Mucosa of descending colon (tissue), 3 donors: ENCODE measurements around the gene SLAMF8. TPM values are rescaled to one million over a fixed set of nuclear protein-coding genes. Genes with fewer than 3 reads are reported as not detected.

ENCODE experiments used
- ATAC-seq: fragments of 200-7000 bp; cut with Tn5 transposase; one replicate; pipeline ENCODE4 v1.9.1; 2020; ENCODE audit warnings: mild to moderate bottlenecking, moderate library complexity
- DNase-seq, 3 donors: peaks; one replicate each; pipeline ENCODE4 v3.0.0-alpha.2; 2020
- H3K36me3 ChIP-seq: fragments of 200-600 bp; one replicate; pipeline ENCODE4 v1.8.0; 2021; ENCODE audit warnings: low read depth, mild to moderate bottlenecking
- H3K4me1 ChIP-seq: fragments of 200-600 bp; one replicate; pipeline ENCODE4 v1.8.0; 2021; ENCODE audit warnings: low read depth, mild to moderate bottlenecking
- H3K4me3 ChIP-seq: fragments of 200-600 bp; one replicate; pipeline ENCODE4 v1.8.0; 2021; ENCODE audit warnings: mild to moderate bottlenecking
- H3K9me3 ChIP-seq: fragments of 200-600 bp; one replicate; pipeline ENCODE4 v1.8.0; 2021; ENCODE audit warnings: mild to moderate bottlenecking
- CTCF ChIP-seq: fragments of 200-600 bp; IDR thresholded peaks from one replicate; pipeline ENCODE4 v1.8.0; 2022; ENCODE audit warnings: antibody characterized with exemption, mild to moderate bottlenecking
- intact Hi-C, 2 donors: fragments of 100-400 bp; cut with DNase I in 1 of 2; cut with micrococcal nuclease in 1 of 2; formaldehyde crosslinking; loops; one replicate each; pipeline versions ENCODE4 v1.11.0 to v1.11.1; 2022; cut with DNase I, micrococcal nuclease
- total RNA-seq, 3 donors: library from RNA; stranded (reverse); fragmentation: NEBNext Ultra II Directional in 2 of 3; extraction: Animal tissue kit (Norgen Biotek cat#: 25700) in 2 of 3; gene quantifications; one replicate each; pipeline versions ENCODE4 v1.2.1 to v1.2.4, GENCODE V29; 2021 to 2023
- donor health status: DM: no; HTN: no; CAD: no; lungs with moderate emphysema.
- donor health status: DM: no; HTN: no; CAD: no.
- donor health status: DM: no; HTN: yes; CAD: no.

SLAMF8 gene
- total RNA-seq, 3 donors from 2014 or later = 1.7 to 8.7 (median 5.9) TPM

GRCh38 chr1:159883134-159883533, 56.5 kb downstream of the SLAMF8 start:
- intact Hi-C loops = no loop called here
- H3K9me3 ChIP-seq = no peaks in the 10 kb centered on the region
- no peak overlapping the region for H3K4me3 ChIP-seq
- no peak for TF ChIP-seq CTCF
- no peaks in the 10 kb centered on the region for H3K36me3 ChIP-seq
- ATAC-seq = no peak
- peaks cover 17% of the 10 kb centered on the region for H3K4me1 ChIP-seq
- no peak for DNase-seq

GRCh38 chr1:159884296-159884695, 57.6 kb downstream of the SLAMF8 start:
- no peaks in the 10 kb centered on the region for H3K9me3 ChIP-seq
- ATAC-seq (no peak), DNase-seq (no peak)
- H3K36me3 ChIP-seq = no peaks in the 10 kb centered on the region
- TF ChIP-seq CTCF = no peak
- H3K4me3 ChIP-seq = no peak overlapping the region
- H3K4me1 ChIP-seq = peaks cover 17% of the 10 kb centered on the region
- intact Hi-C loops = no loop called here

Other genes starting within 250 kb of the SLAMF8 start
- gene APCS, start 239.0 kb upstream of the SLAMF8 start, total RNA-seq = not detected
- gene CRP, start 112.3 kb upstream of the SLAMF8 start, total RNA-seq = under 1 TPM in 1 of 3 donors, not detected in 2; 0.20 TPM
- 10 to 100 TPM; 33.6 to 58.5 (median 48.8) TPM for gene DUSP23, start 45.9 kb upstream of the SLAMF8 start, total RNA-seq
- under 1 TPM; 0.38 to 0.82 (median 0.41) TPM for gene FCRL6, start 24.5 kb upstream of the SLAMF8 start, total RNA-seq
- gene VSIG8, start 35.8 kb downstream of the SLAMF8 start, total RNA-seq = not detected
- under 1 TPM in 2 of 3 donors, not detected in 1; 0.36 to 0.57 TPM for gene CFAP45, start 73.3 kb downstream of the SLAMF8 start, total RNA-seq
- gene TAGLN2, start 98.6 kb downstream of the SLAMF8 start, total RNA-seq = 100 to 1,000 TPM; 137 to 296 (median 264) TPM
- 10 to 100 TPM; 21.5 to 70.8 (median 25.9) TPM for gene IGSF9, start 118.7 kb downstream of the SLAMF8 start, total RNA-seq
- gene SLAMF9, start 127.4 kb downstream of the SLAMF8 start, total RNA-seq = not detected
- 1 to 10 TPM; 5.0 to 6.3 (median 5.9) TPM for gene PIGM, start 205.1 kb downstream of the SLAMF8 start, total RNA-seq
- under 1 TPM; 0.23 to 0.73 (median 0.27) TPM for gene KCNJ10, start 243.3 kb downstream of the SLAMF8 start, total RNA-seq